Measurements from ENCODE around the gene SHBG. TPM values are rescaled to one million over a fixed set of nuclear protein-coding genes. Genes with fewer than 3 reads are reported as not detected.
"Not testable (repeated sequence)": the region's sequence is repeated elsewhere in the genome, so short reads cannot be mapped to it uniquely, and the experiment has no call there.

The SHBG gene
- total RNA-seq, 1 donor from 2014 or later: 0.49 TPM

DNA sequence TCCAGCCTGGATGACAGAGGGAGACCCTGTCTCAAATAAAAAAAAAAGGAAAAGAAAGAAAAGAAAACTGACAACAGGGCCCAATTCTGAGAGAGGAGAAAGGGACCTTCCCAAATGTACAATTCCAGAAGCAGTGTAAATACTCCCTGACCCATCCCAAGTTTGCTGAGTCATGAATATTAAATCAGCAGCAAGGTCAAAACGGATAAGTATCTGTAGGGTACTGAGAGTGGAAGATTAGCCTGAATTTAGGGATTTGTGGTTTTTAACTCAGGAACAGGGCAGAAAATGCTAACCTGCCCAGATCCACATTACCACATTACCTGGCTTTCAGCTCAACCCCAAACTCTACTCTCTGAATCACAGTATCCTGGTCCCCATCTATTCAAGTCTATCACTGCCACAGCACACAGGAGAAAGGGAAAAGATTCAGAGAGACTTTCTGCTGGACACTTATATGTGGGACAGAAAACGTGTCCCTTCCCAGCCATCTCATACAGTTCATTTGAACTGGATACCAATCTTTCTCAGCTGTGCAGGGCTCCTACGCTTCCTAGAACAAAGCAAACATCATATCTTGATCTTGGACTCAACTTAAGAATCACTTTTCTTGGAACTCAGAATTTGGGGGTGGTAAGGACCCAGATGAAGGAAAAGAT lies 18.2 kb upstream of the SHBG start:
- no peak for DNase-seq

DNA sequence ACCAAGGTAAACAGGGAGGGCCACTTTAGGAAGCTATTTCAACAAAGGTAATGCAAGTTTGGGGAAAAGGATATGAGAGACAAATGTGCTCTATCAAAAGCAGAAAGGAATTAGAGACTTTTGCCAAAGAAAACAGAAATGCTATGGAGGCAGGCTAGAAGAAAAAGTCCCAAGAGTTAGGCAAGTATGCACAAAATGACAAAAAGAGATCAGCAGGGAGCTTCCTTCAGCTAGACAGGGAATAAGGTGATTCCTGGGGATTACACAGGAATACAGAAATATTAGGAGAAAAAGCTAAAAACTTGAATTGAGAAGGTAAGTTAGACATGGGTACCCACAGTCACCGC lies 17.7 kb upstream of the SHBG start:
- DNase-seq: no peak

DNA sequence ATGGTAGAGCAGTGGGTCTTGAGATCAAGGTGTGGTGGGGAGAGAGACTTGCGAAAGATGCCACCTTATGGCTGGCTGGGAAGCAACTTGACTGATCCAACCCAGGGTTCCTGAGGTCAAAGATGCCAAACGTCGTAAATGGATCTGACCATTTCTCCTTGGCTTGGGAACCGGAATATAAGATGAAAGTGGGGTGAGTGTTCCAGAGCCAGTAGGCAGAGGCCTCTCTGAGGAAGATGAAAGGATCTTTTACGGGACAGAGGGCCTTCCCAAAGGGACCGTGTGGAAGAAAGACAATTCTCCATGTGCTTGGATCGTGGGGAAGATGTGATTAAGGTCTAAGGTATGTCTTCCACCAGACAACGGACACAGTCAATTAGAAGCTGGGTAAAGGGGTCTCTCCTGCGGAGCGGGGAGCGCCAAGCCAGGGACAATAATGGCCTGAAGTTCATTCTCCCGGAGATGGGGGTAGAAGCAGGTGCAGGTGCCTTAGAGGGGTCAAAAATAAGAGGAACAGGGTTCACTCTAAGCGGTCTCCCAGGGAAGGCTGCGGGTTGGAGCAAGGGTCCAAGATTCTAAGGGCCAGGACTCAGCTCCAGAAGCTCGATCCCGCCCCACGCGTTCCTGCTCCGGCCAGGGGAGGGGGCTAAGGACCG lies 16.0 kb upstream of the SHBG start:
- DNase-seq: no peak

DNA sequence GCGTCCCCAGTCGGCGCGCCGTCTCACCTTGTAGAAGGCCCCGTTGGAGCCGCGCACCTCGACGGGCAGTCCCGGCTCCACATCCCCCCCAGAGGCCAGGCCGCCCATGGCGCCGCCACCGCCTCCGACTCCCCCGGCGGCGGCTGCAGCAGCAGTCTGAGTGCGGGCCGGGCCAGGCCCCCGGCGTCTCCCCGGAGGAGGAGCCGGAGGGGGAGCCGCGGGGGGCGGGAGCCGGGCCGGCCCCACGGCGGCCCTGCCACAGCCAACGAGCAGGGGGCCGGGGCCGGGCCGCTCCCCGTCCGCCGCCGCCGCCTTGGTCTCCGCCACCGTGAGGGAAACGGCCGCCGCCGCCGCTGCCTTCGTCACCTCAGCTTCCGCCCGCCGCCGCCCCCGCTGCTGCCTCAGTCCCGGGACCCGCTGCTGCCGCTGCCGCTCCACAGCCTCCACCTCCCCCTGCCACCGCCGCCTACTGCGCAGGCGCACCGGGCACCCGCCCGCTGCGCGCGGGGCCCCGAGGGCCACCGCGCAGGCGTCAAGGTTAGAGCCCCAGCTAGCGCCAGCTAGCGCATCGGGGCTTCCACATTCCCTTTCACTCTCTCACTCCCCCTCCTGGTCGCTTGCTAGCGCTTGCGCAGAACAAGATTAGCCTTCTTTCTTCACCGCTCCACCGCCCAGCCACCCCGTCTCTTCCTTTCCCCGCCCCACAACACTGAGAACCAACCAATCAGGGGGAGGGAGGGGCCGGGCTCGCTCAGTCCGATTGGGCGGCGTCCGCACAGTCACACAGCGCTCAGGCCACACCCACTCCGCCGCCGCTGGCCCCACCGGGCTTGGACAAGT lies 15.3 kb upstream of the SHBG start, which contains the start of gene FXR2:
Gene FXR2 (minus strand): TSS at position 473 of the 840 bp plus-strand sequence. CDS start 365 bp downstream, at position 108.
- DNase-seq: peak; percentile 100

DNA sequence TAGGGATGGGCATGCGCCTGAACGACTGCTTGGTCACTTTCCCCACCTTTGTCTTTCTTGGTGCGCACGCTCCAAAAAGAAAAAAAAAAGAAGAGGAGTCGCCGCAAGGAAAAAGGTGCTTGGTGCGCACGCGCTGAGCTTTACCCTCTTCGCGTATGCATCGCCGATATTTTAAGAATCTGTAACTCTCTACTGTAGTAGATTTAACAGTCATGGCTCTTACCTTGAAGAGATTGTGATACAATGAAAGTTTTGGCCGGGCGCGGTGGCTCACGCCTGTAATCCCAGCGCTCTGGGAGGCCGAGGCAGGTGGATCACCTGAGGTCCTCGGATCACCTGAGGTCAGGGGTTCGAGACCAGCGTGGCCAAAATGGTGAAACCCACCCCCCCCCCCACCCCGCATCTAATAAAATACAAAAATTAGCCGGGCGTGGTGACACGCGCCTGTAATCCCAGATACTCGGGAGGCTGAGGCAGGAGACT lies 14.6 kb upstream of the SHBG start:
- DNase-seq: no peak

DNA sequence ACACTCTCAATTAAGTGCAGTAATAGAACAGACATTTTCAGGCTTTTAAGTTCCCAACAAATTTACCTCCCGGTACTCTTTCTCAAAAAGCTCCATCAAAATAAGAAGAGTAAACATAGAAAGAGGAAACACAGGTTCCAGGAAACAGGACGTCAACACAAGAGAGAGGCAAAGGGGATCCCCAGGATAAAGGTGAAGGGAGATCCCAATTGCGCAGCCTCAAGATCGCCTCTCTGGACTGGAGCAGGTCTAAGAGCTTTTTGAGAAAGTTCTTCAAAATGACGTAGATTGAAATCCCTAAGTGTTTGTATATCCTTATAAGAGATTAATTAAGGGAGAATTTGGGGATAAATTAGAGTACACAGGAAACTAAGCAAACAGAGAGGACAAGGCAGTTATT lies 11.3 kb upstream of the SHBG start:
- DNase-seq: no peak

DNA sequence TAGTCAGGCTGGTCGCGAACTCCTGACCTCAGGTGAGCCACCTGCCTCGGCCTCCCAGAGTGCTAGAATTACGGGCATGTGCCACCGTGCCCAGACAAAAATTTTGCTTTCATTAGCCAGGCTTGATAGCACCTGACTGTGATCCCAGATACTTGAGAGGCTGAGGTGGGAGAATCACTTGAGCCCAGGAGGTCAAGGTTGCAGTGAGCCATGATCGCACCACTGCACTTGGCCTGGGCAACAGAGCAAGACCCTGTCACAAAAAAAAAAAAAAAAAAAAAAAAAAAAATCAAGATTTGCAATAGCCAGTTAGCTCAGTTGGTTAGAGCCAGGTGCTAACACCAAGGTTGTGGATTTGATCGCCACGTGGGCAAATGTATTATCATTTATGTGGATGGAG lies 9.1 kb upstream of the SHBG start:
- DNase-seq: no peak

DNA sequence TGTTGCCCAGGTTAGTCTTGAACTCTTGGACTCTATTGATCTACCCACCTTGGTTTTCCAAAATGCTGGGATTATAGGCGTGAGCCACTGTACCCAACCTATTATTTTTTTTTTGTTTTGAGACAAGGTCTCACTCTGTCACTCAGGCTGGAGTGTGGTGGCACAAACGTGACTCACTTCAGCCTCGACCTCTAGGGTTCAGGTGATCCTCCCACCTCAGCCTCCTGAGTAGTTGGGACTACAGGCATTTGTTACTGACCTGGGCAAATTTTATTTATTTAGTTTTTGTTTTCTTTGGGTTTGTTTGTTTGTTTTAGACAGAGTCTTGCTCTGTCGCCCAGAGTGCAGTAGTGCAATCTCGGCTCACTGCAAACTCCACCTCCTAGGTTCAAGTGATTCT lies 6.3 kb upstream of the SHBG start:
- DNase-seq: no peak

DNA sequence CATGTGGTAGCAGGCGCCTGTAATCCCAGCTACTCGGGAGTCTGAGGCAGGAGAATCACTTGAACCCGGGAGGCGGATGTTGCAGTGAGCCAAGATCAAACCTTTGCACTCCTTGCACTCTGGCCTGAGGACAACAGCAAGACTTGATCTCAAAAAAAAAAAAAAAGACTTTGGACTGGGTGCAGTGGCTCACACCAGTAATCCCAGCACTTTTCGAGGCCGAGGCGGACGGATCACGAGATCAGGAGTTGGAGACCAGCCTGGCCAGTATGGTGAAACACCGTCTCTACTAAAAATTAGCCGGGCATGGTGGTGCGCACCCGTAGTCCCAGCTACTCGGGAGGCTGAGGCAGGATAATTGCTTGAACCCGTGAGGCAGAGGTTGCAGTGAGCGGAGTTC lies 4.2 kb upstream of the SHBG start:
- not testable (repeated sequence) for DNase-seq

DNA sequence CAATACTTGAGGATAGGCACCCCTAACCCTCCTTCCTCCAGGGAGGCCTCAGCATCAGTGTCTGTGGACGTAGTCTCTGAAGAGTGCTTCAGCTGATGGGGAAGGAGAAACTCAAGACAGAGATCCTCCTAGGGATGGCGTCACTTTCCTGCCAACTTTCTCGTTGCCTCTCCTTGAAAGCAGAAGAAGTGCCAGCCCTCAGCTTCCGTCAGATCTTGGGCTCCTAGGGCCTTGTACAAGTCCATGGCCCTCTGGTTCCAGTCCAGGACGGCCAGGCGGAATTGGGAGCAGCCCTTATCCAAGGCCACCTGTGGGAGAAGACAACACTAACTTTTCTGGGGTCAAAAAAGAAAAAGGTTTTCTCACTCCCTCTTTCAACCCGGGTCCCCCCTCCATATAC lies 3.6 kb upstream of the SHBG start:
- DNase-seq: no peak

DNA sequence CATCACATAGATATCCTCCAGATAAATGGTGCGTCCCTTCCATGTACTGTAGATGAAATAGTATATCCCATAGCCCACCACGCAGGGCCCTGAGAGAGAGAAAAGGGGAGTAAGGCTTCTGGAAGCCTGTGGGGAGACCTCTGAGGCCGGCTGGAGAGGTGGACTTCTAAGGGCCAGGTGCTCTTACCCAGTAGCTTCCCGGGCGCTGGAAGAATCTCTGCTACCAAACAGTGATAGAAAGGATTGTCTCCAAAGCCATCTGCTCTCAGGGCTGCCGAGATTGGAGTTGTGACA lies 3.0 kb upstream of the SHBG start:
- DNase-seq: no peak

DNA sequence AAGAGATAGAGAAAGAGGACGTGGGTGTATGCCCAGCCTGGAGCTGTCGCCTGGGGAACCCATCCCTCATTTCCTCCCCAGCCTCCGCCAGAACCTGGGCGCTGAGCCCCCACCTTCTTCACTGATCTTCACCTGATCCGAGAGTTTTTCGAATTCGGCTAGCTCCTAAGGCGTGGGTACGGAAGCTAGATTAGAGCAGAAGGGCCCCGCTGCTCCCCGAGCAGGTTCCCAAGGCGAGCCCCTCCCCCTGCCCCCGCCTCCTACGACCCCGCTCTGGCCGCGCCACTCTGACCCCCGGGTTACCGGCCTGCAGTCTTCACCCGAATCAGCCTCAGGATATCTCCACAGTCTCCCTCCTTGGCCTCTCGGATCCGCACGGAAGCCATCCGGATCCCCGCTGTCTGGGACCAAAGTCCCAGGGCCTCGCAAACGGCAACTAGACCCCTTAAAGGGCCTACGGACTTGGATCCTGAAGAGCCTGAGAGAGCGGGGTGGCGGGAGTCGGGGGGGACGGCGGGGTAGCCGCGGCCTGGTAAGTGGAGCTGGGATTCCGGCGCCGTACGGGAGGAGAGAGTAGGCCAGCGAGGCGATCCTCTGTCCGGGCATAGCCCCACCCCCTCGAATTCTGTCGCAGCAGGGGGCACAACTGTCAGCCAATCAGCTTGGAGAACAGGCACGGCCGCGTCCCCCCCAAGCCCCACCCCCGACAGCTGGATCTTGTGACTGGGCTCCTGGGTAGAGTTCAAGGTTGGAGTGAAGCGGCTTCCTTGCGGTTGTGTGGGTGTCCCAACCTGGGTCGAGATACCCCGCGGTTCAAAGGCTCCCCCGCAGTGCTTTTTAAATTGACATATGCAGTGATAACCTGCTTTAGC lies 2.4 kb upstream of the SHBG start, which contains the start of gene SAT2:
Gene SAT2 (minus strand): TSS at position 572 of the 872 bp plus-strand sequence. CDS start 186 bp downstream, at position 386.
- DNase-seq: peak; percentile 90

DNA sequence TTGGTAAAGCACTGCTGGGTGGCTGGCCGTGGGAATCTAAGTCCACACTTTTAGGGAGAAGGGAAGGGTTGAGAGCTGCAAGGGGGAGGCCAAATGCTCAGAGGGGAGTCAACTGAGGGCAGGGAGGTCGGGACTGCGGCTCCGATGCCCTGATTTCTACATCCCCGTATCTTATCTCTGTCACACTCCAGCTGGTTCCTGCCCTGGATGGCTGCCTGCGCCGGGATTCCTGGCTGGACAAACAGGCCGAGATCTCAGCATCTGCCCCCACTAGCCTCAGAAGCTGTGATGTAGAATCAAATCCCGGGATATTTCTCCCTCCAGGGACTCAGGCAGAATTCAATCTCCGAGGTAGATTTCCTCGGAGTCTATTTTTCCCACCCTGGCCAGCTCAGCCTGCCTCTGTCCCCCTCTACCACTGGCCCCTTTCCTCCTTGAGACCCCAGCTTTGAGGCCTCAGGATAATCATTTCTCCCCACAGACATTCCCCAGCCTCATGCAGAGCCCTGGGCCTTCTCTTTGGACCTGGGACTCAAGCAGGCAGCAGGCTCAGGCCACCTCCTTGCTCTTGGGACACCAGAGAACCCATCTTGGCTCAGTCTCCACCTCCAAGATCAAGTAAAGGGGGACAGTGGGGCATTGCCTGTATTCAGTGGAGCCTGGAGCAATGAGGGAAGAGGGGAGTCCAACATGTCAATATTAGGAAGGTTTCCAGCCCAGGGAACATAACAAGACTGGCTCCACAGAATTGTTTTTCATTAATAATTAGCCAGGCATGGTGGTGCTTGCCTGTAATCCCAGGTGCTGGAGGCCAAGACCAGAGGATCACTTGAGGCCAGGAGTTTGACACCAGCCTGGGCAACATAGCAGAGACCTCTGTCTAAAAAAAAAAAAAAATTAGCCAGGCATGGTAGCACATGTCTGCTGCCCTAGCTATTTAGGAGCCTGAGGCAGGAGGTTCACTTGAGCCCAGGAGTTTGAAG lies 1.8 kb downstream of the SHBG start:
- DNase-seq: no peak

DNA sequence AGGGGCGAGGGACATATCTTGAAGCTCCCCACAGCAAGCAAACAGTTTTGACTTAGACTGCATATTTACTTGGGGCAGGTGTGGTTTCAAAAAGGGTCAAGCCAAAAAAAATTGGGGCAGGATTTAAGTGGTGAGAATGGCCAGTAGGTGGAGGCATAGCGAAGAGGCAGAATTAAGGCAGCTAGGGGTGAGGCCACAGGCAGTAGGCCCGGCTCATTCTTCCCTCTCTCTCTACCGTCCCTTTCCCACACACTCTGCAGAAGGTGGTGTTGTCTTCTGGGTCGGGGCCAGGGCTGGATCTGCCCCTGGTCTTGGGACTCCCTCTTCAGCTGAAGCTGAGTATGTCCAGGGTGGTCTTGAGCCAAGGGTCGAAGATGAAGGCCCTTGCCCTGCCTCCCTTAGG lies 2.6 kb downstream of the SHBG start:
- DNase-seq: no peak

DNA sequence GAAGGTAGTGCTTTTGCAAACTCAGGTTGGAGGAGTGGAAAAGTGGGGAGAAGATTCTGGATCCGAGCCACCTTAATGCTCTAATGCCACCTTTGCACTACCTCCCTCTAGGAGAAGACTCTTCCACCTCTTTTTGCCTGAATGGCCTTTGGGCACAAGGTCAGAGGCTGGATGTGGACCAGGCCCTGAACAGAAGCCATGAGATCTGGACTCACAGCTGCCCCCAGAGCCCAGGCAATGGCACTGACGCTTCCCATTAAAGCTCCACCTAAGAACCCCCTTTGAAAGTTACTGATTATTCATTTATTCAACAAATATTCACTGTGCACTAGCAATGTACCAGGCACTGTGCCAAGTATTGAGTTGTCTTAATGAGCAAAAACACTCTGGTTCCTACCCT lies 3.2 kb downstream of the SHBG start:
- no peak for DNase-seq

DNA sequence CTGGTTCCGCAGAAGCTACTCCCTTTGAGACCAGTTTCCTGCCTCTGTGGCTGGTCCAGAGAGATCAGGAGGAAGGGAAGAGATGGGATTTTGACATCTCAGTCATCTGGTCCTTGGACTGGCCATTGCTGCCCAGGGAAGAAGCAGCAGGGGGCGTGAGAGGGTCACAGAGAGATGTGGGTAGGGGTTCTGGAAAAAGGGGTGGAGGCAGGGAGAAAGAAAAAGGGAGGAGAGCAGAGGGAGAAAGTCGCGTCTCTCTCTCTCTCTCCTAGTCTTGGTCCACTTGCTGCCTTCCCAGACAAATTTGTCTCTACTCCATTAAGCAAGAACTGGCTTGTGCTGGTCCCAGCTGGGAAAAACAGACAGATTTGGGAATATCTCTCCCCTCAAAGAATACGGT lies 4.4 kb downstream of the SHBG start:
- no peak for DNase-seq

DNA sequence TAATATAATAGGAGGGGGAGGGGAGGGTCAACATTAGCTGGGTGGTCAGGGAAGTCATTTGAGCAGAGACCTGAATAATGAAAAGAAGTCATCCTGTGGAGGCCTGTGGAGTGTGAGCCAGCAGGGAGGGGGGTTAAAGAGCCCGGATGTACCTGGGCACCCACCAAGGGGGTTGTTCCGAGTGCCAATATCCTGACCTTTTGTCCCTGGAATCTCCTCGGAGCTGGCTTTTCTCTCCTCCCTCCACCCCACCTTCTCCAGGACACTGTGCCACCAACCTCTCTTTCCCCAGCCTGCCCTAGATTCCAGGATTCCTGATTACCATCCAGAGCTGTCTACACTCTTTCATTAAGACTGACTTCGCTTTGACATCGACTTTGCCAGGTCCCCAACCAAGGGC lies 6.2 kb downstream of the SHBG start:
- DNase-seq: no peak

DNA sequence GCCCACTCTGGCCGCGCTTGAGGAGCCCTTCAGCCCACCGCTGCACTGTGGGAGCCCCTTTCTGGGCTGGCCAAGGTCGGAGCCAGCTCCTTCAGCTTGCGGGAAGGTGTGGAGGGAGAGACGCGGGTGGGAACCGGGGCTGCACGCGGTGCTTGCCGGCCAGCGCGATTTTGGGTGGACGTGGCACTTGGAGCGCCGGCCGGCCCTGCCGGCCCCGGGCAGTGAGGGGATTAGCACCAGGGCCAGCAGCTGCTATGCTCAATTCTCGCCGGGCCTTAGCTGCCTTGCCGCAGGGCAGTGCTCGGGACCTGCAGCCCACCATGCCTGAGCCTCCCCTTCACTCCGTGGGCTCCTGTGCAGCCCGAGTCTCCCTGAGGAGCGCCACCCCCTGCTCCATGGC lies 10.8 kb downstream of the SHBG start:
- no peak for DNase-seq

DNA sequence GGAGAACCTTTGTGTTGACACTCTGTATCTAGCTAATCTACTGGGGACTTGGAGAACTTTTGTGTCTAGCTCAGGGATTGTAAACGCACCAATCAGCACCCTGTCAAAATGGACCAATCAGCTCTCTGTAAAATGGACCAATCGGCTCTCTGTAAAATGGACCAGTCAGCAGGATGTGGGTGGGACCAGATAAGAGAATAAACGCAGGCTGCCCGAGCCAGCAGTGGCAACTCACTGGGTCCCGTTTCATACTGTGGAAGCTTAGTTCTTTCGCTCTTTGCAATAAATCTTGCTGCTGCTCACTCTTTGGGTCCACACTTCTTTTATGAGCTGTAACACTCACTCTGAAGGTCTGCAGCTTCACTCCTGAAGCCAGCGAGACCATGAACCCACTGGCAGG lies 11.7 kb downstream of the SHBG start:
- DNase-seq: not testable (repeated sequence)

DNA sequence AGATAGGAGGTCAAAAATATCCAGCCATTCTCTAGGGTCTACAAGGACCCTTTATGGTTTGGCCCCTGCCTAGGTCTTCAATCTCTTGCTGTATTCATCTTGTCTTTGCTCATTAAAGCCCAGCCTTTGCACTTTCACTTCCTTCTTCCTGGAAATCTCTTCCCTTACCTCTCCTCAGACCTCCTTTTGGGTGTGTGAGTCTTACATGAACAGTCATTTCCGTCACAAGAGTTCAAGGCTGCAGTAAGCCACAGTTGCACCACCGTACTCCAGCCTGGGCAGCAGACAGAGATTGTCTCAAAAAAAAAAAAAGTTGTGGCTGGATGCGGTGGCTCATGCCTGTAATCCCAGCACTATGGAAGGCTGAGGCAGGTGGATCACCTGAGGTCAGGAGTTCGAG lies 14.8 kb downstream of the SHBG start:
- no peak for DNase-seq

DNA sequence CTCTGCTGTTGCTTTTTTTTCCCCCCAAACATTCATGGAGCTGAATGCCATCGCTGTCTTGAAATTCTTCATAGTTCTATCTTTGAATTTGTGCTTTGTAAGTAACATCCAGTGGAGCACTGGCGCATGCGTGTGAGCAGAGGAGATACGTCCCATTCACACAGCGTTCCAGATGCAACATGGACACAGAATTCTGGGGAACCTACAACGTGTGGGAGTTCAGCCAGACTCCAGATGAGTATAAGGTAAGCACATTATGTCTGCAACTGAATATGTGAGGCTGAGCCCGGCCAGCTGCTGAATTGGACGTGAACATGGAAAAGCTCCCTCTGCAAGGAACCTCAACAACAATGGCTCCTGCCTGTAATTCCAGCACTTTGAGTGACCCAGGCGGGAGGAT lies 16.5 kb downstream of the SHBG start:
- no peak for DNase-seq
